Measurements from ENCODE around the gene SFMBT1. TPM values are rescaled to one million over a fixed set of nuclear protein-coding genes. Genes with fewer than 3 reads are reported as not detected.

The SFMBT1 gene
- total RNA-seq, 2 experiments from 2014 or later, result 12.9 to 18.1 TPM

- H3K9me3 ChIP-seq (ENCODE audit: low read length), result no peaks in the 10 kb centered on the region
- peaks cover 5% of the 10 kb centered on the region; the same call in 1 of the 2 replicates for H3K79me2 ChIP-seq (ENCODE audit: insufficient read depth, low read depth, low read length)
- H3K4me1 ChIP-seq (ENCODE audit: insufficient read depth, low read length, poor library complexity, severe bottlenecking), result peaks cover 14% of the 10 kb centered on the region
- no TSS peak for BruUV-seq (replicated peaks)
- H3K4me2 ChIP-seq (ENCODE audit: low read length), result peak overlapping the region; percentile 23; the same call in 1 of the 2 replicates
- H2AFZ ChIP-seq (ENCODE audit: low read length), result no peak overlapping the region
- CTCF ChIA-PET (ENCODE audit: unreplicated experiment), result no interaction called here
- no peaks in the 10 kb centered on the region for H3K9me2 ChIP-seq (ENCODE audit: insufficient read depth, low read length)
- POLR2A ChIA-PET, result interaction anchor here (0.6 to 0.7 kb wide), 2 partner anchors 15 to 134 kb away, joined by 3 read pairs; no protein-coding TSS in a partner anchor
- no peak for DNase-seq (ENCODE audit: low spot score)
- H3K36me3 ChIP-seq (ENCODE audit: insufficient read depth, low read length), result peaks cover 5% of the 10 kb centered on the region; the same call in 1 of the 2 replicates
- H3K27ac ChIP-seq (ENCODE audit: low read depth, low read length, poor library complexity, severe bottlenecking), result no peak overlapping the region
- H4K20me1 ChIP-seq (ENCODE audit: insufficient read depth, low read length), result 0 out of 2 replicates have a peak, but pooled peaks cover 9% of the 10 kb centered on the region
- intact Hi-C loops (cut with micrococcal nuclease; ENCODE audit: unreplicated experiment), result no loop called here
- TF ChIP-seq, protein P1, sequence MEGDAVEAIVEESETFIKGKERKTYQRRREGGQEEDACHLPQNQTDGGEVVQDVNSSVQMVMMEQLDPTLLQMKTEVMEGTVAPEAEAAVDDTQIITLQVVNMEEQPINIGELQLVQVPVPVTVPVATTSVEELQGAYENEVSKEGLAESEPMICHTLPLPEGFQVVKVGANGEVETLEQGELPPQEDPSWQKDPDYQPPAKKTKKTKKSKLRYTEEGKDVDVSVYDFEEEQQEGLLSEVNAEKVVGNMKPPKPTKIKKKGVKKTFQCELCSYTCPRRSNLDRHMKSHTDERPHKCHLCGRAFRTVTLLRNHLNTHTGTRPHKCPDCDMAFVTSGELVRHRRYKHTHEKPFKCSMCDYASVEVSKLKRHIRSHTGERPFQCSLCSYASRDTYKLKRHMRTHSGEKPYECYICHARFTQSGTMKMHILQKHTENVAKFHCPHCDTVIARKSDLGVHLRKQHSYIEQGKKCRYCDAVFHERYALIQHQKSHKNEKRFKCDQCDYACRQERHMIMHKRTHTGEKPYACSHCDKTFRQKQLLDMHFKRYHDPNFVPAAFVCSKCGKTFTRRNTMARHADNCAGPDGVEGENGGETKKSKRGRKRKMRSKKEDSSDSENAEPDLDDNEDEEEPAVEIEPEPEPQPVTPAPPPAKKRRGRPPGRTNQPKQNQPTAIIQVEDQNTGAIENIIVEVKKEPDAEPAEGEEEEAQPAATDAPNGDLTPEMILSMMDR (conservative IDR thresholded peaks at IDR 0.05; ENCODE audit: low read length), result no peak
- no peak for TF ChIP-seq EZH2phosphoT487 (IDR thresholded peaks at IDR 0.05; ENCODE audit: borderline replicate concordance, low read depth, low read length)
- H3K4me3 ChIP-seq (ENCODE audit: low read depth, low read length, poor library complexity, severe bottlenecking), result no peak overlapping the region
Observed at GRCh38 chr3:52892290-52892624, 153.6 kb downstream of the SFMBT1 start.

GRCh38 chr3:52891615-52892081 is 154.2 kb downstream of the SFMBT1 start:
- TF ChIP-seq EZH2phosphoT487 (IDR thresholded peaks at IDR 0.05; ENCODE audit: borderline replicate concordance, low read depth, low read length), result no peak
- TF ChIP-seq, protein P1 (conservative IDR thresholded peaks at IDR 0.05; ENCODE audit: low read length), result no peak
- H3K9me2 ChIP-seq (ENCODE audit: insufficient read depth, low read length), result no peaks in the 10 kb centered on the region
- no peak overlapping the region for H3K4me3 ChIP-seq (ENCODE audit: low read depth, low read length, poor library complexity, severe bottlenecking)
- H2AFZ ChIP-seq (ENCODE audit: low read length), result no peak overlapping the region
- peaks cover 12% of the 10 kb centered on the region for H3K4me1 ChIP-seq (ENCODE audit: insufficient read depth, low read length, poor library complexity, severe bottlenecking)
- H4K20me1 ChIP-seq (ENCODE audit: insufficient read depth, low read length), result 0 out of 2 replicates have a peak, but pooled peaks cover 9% of the 10 kb centered on the region
- H3K27ac ChIP-seq (ENCODE audit: low read depth, low read length, poor library complexity, severe bottlenecking), result no peak overlapping the region
- POLR2A ChIA-PET, result interaction anchor here (0.6 to 0.7 kb wide), 2 partner anchors 15 to 135 kb away, joined by 3 read pairs; no protein-coding TSS in a partner anchor
- intact Hi-C loops (cut with micrococcal nuclease; ENCODE audit: unreplicated experiment), result no loop called here
- CTCF ChIA-PET (ENCODE audit: unreplicated experiment), result no interaction called here
- peaks cover under 1% of the 10 kb centered on the region; the same call in 1 of the 2 replicates for H3K79me2 ChIP-seq (ENCODE audit: insufficient read depth, low read depth, low read length)
- no peaks in the 10 kb centered on the region for H3K9me3 ChIP-seq (ENCODE audit: low read length)
- peaks cover 8% of the 10 kb centered on the region; the same call in 1 of the 2 replicates for H3K36me3 ChIP-seq (ENCODE audit: insufficient read depth, low read length)
- BruUV-seq (replicated peaks), result no TSS peak
- H3K4me2 ChIP-seq (ENCODE audit: low read length), result no peak overlapping the region
- no peak for DNase-seq (ENCODE audit: low spot score)

DNA sequence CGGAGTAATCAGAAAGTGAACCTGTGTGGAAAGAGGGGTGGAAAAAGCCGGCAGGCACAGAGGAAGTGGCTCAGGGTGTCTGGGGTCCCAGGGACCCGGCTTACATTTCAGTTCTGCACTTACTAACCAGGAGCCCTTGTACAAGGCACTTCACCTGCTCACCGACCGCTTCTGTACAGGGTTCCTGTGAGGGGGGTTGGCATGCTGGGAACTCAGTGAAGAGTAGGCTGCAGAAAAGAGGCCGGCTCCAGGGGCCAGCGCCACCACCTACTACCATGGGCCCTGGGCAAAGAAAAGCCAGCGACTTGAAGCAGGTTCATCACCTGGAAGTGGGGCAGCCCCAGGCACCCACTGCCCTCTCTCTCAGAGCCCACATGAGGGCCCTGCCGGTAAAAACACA is 154.7 kb downstream of the SFMBT1 start:
- H3K9me3 ChIP-seq (ENCODE audit: low read length), result no peaks in the 10 kb centered on the region
- H3K27ac ChIP-seq (ENCODE audit: low read depth, low read length, poor library complexity, severe bottlenecking), result no peak overlapping the region
- POLR2A ChIA-PET, result no interaction called here
- H4K20me1 ChIP-seq (ENCODE audit: insufficient read depth, low read length), result 0 out of 2 replicates have a peak, but pooled peaks cover 9% of the 10 kb centered on the region
- H3K4me3 ChIP-seq (ENCODE audit: low read depth, low read length, poor library complexity, severe bottlenecking), result no peak overlapping the region
- no peak overlapping the region for H2AFZ ChIP-seq (ENCODE audit: low read length)
- no peak for DNase-seq (ENCODE audit: low spot score)
- intact Hi-C loops (cut with micrococcal nuclease; ENCODE audit: unreplicated experiment), result no loop called here
- BruUV-seq (replicated peaks), result no TSS peak
- CTCF ChIA-PET (ENCODE audit: unreplicated experiment), result no interaction called here
- TF ChIP-seq, protein P1 (conservative IDR thresholded peaks at IDR 0.05; ENCODE audit: low read length), result no peak
- TF ChIP-seq EZH2phosphoT487 (IDR thresholded peaks at IDR 0.05; ENCODE audit: borderline replicate concordance, low read depth, low read length), result no peak
- peaks cover 7% of the 10 kb centered on the region for H3K4me1 ChIP-seq (ENCODE audit: insufficient read depth, low read length, poor library complexity, severe bottlenecking)
- peaks cover 13% of the 10 kb centered on the region; the same call in 1 of the 2 replicates for H3K36me3 ChIP-seq (ENCODE audit: insufficient read depth, low read length)
- H3K4me2 ChIP-seq (ENCODE audit: low read length), result no peak overlapping the region
- H3K79me2 ChIP-seq (ENCODE audit: insufficient read depth, low read depth, low read length), result no peaks in the 10 kb centered on the region
- H3K9me2 ChIP-seq (ENCODE audit: insufficient read depth, low read length), result no peaks in the 10 kb centered on the region

All from OCI-LY7 (cell line).